OCI-LY7 (cell line): Measurements from ENCODE around the gene MRPL55.

Experiments used
- CTCF ChIP-seq: fragments of 200-600 bp; sonication (generic); conservative IDR thresholded peaks from 2 replicates; pipeline ENCODE4 v1.5.1; 2014; ENCODE audit warnings: mild to moderate bottlenecking, antibody characterized with exemption, low read length, moderate library complexity, mixed read lengths
- EZH2phosphoT487 ChIP-seq: fragments of 200-600 bp; sonication (generic); IDR thresholded peaks from 2 replicates; pipeline ENCODE4 v1.6.1; 2018; ENCODE audit warnings: low read depth, borderline replicate concordance, mild to moderate bottlenecking, mixed run types, antibody characterized with exemption, low read length, moderate library complexity, mixed read lengths

GRCh38 chr1:228079013-228079412 is 30.1 kb downstream of the MRPL55 start:
- TF ChIP-seq CTCF, result no peak
- TF ChIP-seq EZH2phosphoT487, result no peak
